H1 (cell line): ENCODE results near the gene NHSL2. TPM values are rescaled to one million over a fixed set of nuclear protein-coding genes. Genes with fewer than 3 reads are reported as not detected.

Experiments
- CTCF ChIA-PET: fragments of 300-600 bp; sonication (Branson Sonifier 250); formaldehyde crosslinking; loops from one replicate; lab custom pipeline; 2021; ENCODE audit not compliant: partially characterized antibody; lab: Charles Lee
- POLR2A ChIA-PET: fragments of 300-600 bp; sonication (Branson Sonifier 250); formaldehyde crosslinking; loops from one replicate; lab custom pipeline; 2021; ENCODE audit warnings: inconsistent platforms; ENCODE audit not compliant: partially characterized antibody; lab: Charles Lee
- DNase-seq, 2 experiments: peaks; one replicate each; pipeline versions ENCODE4 v3.0.0 to v3.0.0-alpha.2; 2010 to 2022; ENCODE audit warnings: low spot score in 2 of 2, low read depth in 1 of 2, mixed read lengths in 1 of 2
- FAIRE-seq: peaks from 2 replicates; lab custom pipeline; 2011; peaks lifted over from hg19 to GRCh38; lab: Jason Lieb, UNC
- H2AFZ ChIP-seq: 2 replicates; pipeline ENCODE4 v1.8.1; 2012; ENCODE audit warnings: low read length, inconsistent platforms
- H2AK5ac ChIP-seq: 2 replicates; pipeline ENCODE4 v1.6.1; 2013; ENCODE audit warnings: low read depth, low read length
- H2BK120ac ChIP-seq: replicated peaks from 2 replicates; pipeline ENCODE3; 2013; ENCODE audit warnings: low read depth, low read length, inconsistent platforms
- H2BK12ac ChIP-seq: 2 replicates; pipeline ENCODE4 v1.6.1; 2013; ENCODE audit warnings: low read depth, low read length
- H2BK15ac ChIP-seq: 2 replicates; pipeline ENCODE4 v1.6.1; 2013; ENCODE audit warnings: low read length
- H2BK20ac ChIP-seq: 2 replicates; pipeline ENCODE4 v1.6.1; 2013; ENCODE audit warnings: low read length
- H2BK5ac ChIP-seq: 2 replicates; pipeline ENCODE4 v1.6.1; 2013; ENCODE audit warnings: low read depth, low read length
- H3K14ac ChIP-seq: 2 replicates; pipeline ENCODE4 v1.6.1; 2013; ENCODE audit warnings: inconsistent platforms; ENCODE audit not compliant: insufficient read length
- H3K18ac ChIP-seq: 2 replicates; pipeline ENCODE4 v1.6.1; 2013; ENCODE audit warnings: low read length; ENCODE audit errors: extremely low read depth
- H3K23ac ChIP-seq: 2 replicates; pipeline ENCODE4 v1.6.1; 2013; ENCODE audit warnings: inconsistent platforms; ENCODE audit not compliant: insufficient read length
- H3K23me2 ChIP-seq: 2 replicates; pipeline ENCODE4 v1.6.1; 2013; ENCODE audit warnings: low read depth, low read length
- H3K27ac ChIP-seq: 2 replicates; pipeline ENCODE4 v1.6.1; 2011; ENCODE audit warnings: low read depth, low read length, inconsistent platforms
- H3K27me3 ChIP-seq, 4 experiments: replicated peaks in 1 of 4; 1 replicate in 1 of 4; 2 replicates in 3 of 4; pipeline versions ENCODE4 v1.6.1 to v1.8.1; 2011 to 2013; ENCODE audit warnings: low read length in 3 of 4, mild to moderate bottlenecking in 3 of 4, inconsistent platforms in 2 of 4, mixed read lengths in 2 of 4, moderate library complexity in 1 of 4; ENCODE audit not compliant: control insufficient read depth in 3 of 4, insufficient read depth in 3 of 4; ENCODE audit errors: extremely low read depth in 1 of 4
- H3K36me3 ChIP-seq, 4 experiments: 2 replicates each; pipeline versions ENCODE4 v1.6.1 to v1.8.1; 2011 to 2013; ENCODE audit warnings: mild to moderate bottlenecking in 4 of 4, low read length in 3 of 4, moderate library complexity in 2 of 4, control low read depth in 1 of 4, inconsistent platforms in 1 of 4; ENCODE audit not compliant: insufficient read depth in 4 of 4, control insufficient read depth in 2 of 4
- H3K4ac ChIP-seq: replicated peaks from 2 replicates; pipeline ENCODE3; 2013; ENCODE audit warnings: low read length, low read depth, mixed read lengths, inconsistent platforms; ENCODE audit not compliant: insufficient read length
- H3K4me1 ChIP-seq, 4 experiments: replicated peaks in 1 of 4; 1 replicate in 1 of 4; 2 replicates in 3 of 4; pipeline versions ENCODE4 v1.6.1 to v1.8.1; 2011 to 2013; ENCODE audit warnings: low read length in 3 of 4, inconsistent platforms in 2 of 4, mixed read lengths in 1 of 4; ENCODE audit not compliant: insufficient read depth in 4 of 4, control insufficient read depth in 3 of 4
- H3K4me2 ChIP-seq, 2 experiments: 2 replicates each; pipeline versions ENCODE4 v1.6.1 to v1.8.1; 2011 to 2013; ENCODE audit warnings: low read depth in 2 of 2, low read length in 2 of 2, control low read depth in 1 of 2, inconsistent platforms in 1 of 2, mild to moderate bottlenecking in 1 of 2; ENCODE audit not compliant: insufficient read depth in 1 of 2
- H3K4me3 ChIP-seq, 4 experiments: fragments of 200-600, 300-600 bp in 1 of 4; sonication (generic), shearing (Covaris generic), sonication (Bioruptor Twin) in 1 of 4; 2 replicates each; pipeline versions ENCODE4 v1.5.1 to v1.8.1; 2011 to 2016; ENCODE audit warnings: low read length in 4 of 4, low read depth in 3 of 4, control low read depth in 2 of 4, inconsistent platforms in 2 of 4, mild to moderate bottlenecking in 2 of 4, mixed read lengths in 1 of 4, moderate library complexity in 1 of 4; ENCODE audit not compliant: insufficient read depth in 2 of 4; ENCODE audit errors: extremely low read depth in 1 of 4
- H3K56ac ChIP-seq: replicated peaks from 2 replicates; pipeline ENCODE3; 2013; ENCODE audit warnings: low read depth, mild to moderate bottlenecking, mixed read lengths, low read length, inconsistent platforms; ENCODE audit not compliant: insufficient read length
- H3K79me1 ChIP-seq: 2 replicates; pipeline ENCODE4 v1.6.1; 2013; ENCODE audit warnings: low read depth, low read length, control low read depth
- H3K79me2 ChIP-seq, 2 experiments: 2 replicates each; pipeline versions ENCODE4 v1.6.1 to v1.8.1; 2012 to 2013; ENCODE audit warnings: low read length in 2 of 2, mild to moderate bottlenecking in 2 of 2, inconsistent platforms in 1 of 2; ENCODE audit not compliant: insufficient read depth in 2 of 2, control insufficient read depth in 1 of 2
- H3K9ac ChIP-seq, 4 experiments: replicated peaks in 1 of 4; 1 replicate in 1 of 4; 2 replicates in 3 of 4; pipeline versions ENCODE4 v1.6.1 to v1.8.1; 2011 to 2013; ENCODE audit warnings: low read depth in 3 of 4, low read length in 3 of 4, control low read depth in 2 of 4, mild to moderate bottlenecking in 2 of 4, moderate library complexity in 2 of 4, inconsistent platforms in 1 of 4; ENCODE audit errors: extremely low read depth in 1 of 4
- H3K9me3 ChIP-seq, 2 experiments: 2 replicates each; pipeline versions ENCODE4 v1.6.1 to v1.8.1; 2012 to 2013; ENCODE audit warnings: mild to moderate bottlenecking in 2 of 2, moderate library complexity in 2 of 2, control low read depth in 1 of 2, inconsistent platforms in 1 of 2, low read depth in 1 of 2, low read length in 1 of 2, mixed read lengths in 1 of 2; ENCODE audit not compliant: insufficient read depth in 2 of 2
- H4K20me1 ChIP-seq, 2 experiments: replicated peaks in 1 of 2; 2 replicates each; pipeline versions ENCODE3 to v1.8.1; 2011 to 2013; ENCODE audit warnings: inconsistent platforms in 2 of 2, low read length in 2 of 2, mild to moderate bottlenecking in 1 of 2; ENCODE audit not compliant: insufficient read depth in 2 of 2, control insufficient read depth in 1 of 2
- H4K5ac ChIP-seq: 2 replicates; pipeline ENCODE4 v1.6.1; 2013; ENCODE audit warnings: low read length, low read depth, mixed read lengths, inconsistent platforms; ENCODE audit not compliant: insufficient read length
- H4K8ac ChIP-seq: 2 replicates; pipeline ENCODE4 v1.8.0; 2013; ENCODE audit warnings: mild to moderate bottlenecking, moderate library complexity, low read length, inconsistent platforms; ENCODE audit not compliant: insufficient read depth; ENCODE audit errors: extremely low read depth
- H4K91ac ChIP-seq: replicated peaks from 2 replicates; pipeline ENCODE3; 2013; ENCODE audit warnings: low read length, mixed read lengths, inconsistent platforms; ENCODE audit not compliant: insufficient read length
- ATF3 ChIP-seq: IDR thresholded peaks from 2 replicates; pipeline ENCODE4 v1.6.1; 2011; ENCODE audit warnings: low read depth, mild to moderate bottlenecking, low read length; ENCODE audit not compliant: insufficient read depth
- CBX8 ChIP-seq: fragments of 300-800, 300-1000 bp; sonication (generic); IDR thresholded peaks from 2 replicates; pipeline ENCODE4 v1.7.1; 2016; ENCODE audit warnings: low read depth, low read length, borderline replicate concordance
- GABPA ChIP-seq: IDR thresholded peaks from 2 replicates; pipeline ENCODE4 v1.6.1; 2011; ENCODE audit warnings: mild to moderate bottlenecking, low read length, moderate library complexity, borderline replicate concordance; ENCODE audit not compliant: insufficient read depth
- KDM4A ChIP-seq: IDR thresholded peaks from one replicate; pipeline ENCODE4 v1.7.1; 2012; ENCODE audit warnings: low read depth, mild to moderate bottlenecking, moderate library complexity, low read length, inconsistent platforms; ENCODE audit not compliant: severe bottlenecking
- KDM5A ChIP-seq: fragments of 200-600 bp; IDR thresholded peaks from 2 replicates; pipeline ENCODE4 v1.7.1; 2012; ENCODE audit warnings: mild to moderate bottlenecking, low read length, inconsistent platforms, mixed read lengths
- MAX ChIP-seq: IDR thresholded peaks from 2 replicates; pipeline ENCODE4 v1.6.1; 2012; ENCODE audit warnings: inconsistent platforms
- NANOG ChIP-seq: IDR thresholded peaks from 2 replicates; pipeline ENCODE4 v1.6.1; 2011; ENCODE audit warnings: low read length, low read depth, mild to moderate bottlenecking, inconsistent platforms; ENCODE audit not compliant: insufficient read depth, poor library complexity, severe bottlenecking
- NRF1 ChIP-seq: IDR thresholded peaks from 2 replicates; pipeline ENCODE4 v1.6.1; 2011; ENCODE audit warnings: mild to moderate bottlenecking, low read depth, low read length, improper control_type of control experiment
- POLR2A ChIP-seq, 2 experiments: IDR thresholded peaks; 1 replicate in 1 of 2; 2 replicates in 1 of 2; pipeline ENCODE4 v1.6.1; 2011; ENCODE audit warnings: low read depth in 2 of 2, low read length in 2 of 2, mild to moderate bottlenecking in 2 of 2; ENCODE audit errors: control extremely low read depth in 1 of 2
- RFX5 ChIP-seq: IDR thresholded peaks from 2 replicates; pipeline ENCODE4 v1.6.1; 2011; ENCODE audit warnings: low read depth, low read length, improper control_type of control experiment, borderline replicate concordance
- RXRA ChIP-seq: IDR thresholded peaks from 2 replicates; pipeline ENCODE4 v1.6.1; 2011; ENCODE audit warnings: low read depth, mild to moderate bottlenecking, low read length, moderate library complexity; ENCODE audit not compliant: insufficient read depth
- WGBS, 2 experiments: shearing (Covaris generic) in 1 of 2; methylation state at CpG; one replicate each; pipeline versions ENCODE4 v1.1.6 to v1.1.7; 2013 to 2015; ENCODE audit warnings: low lambda C conversion rate in 2 of 2, mixed read lengths in 2 of 2, inconsistent platforms in 1 of 2, low coverage in 1 of 2, missing lambda C conversion rate in 1 of 2; ENCODE audit not compliant: insufficient replicate concordance in 2 of 2, insufficient coverage in 1 of 2, insufficient read length in 1 of 2; ENCODE audit errors: extremely low coverage in 1 of 2, missing lambda C conversion rate in 1 of 2; 5-methylcytosine and 5-hydroxymethylcytosine counted together
- polyA plus RNA-seq, 7 experiments: library from polyadenylated mRNA; depleted of rRNA in 3 of 7; stranded (reverse) in 5 of 7; unstranded in 2 of 7; fragments of >200 nt in 5 of 7; fragments of 200-250 nt in 2 of 7; gene quantifications; 1 replicate in 5 of 7; 2 replicates in 1 of 7; 4 replicates in 1 of 7; pipeline versions ENCODE4 v1.2.1 to v1.2.3, GENCODE V29; 2011 to 2013; ENCODE audit warnings: missing spikeins in 2 of 7, mixed read lengths in 2 of 7
- total RNA-seq: library from RNA; stranded (reverse); fragmentation: NEBNext Ultra II Directional; extraction: Animal tissue kit (Norgen Biotek cat#: 25700); gene quantifications from 2 replicates; pipeline ENCODE4 v1.2.1, GENCODE V29; 2021

NHSL2 gene
- total and polyA plus RNA-seq, 2 of the 8 experiments (the other 6 are each of a cell fraction or from before 2014, with no cell fraction given) = 3.7 to 7.2 TPM

- Histone ChIP-seq H2AFZ (no peak overlapping the region), H3K79me1 (no peaks in the 10 kb centered on the region; the same call in 1 of the 2 replicates), H3K23ac (no peak overlapping the region), H3K36me3 (no peaks in the 10 kb centered on the region), H3K4me1 (peaks cover 0 to 7% (median 3%) of the 10 kb centered on the region in 4 experiments; a peak in 4 of 7 replicates), H3K56ac (no peak overlapping the region), H2BK15ac (no peak overlapping the region), H4K8ac (no peak overlapping the region), H3K79me2 (peaks cover 0 to 19% of the 10 kb centered on the region in 2 experiments; a peak in 2 of 4 replicates), H2AK5ac (no peak overlapping the region), H3K23me2 (no peaks in the 10 kb centered on the region), H3K27me3 (no peaks in the 10 kb centered on the region), H3K4ac (no peak overlapping the region), H4K5ac (no peak overlapping the region), H4K20me1 (peaks cover 0 to 2% of the 10 kb centered on the region in 2 experiments), H4K91ac (no peak overlapping the region), H3K9ac (no peak overlapping the region), H3K9me3 (no peaks in the 10 kb centered on the region), H3K18ac (no peak overlapping the region), H3K14ac (no peak overlapping the region), H2BK5ac (no peak overlapping the region), H2BK120ac (no peak overlapping the region), H3K27ac (no peak overlapping the region), H3K4me2 (no peak overlapping the region), H2BK12ac (no peak overlapping the region), H3K4me3 (no peak overlapping the region), H2BK20ac (no peak overlapping the region)
- WGBS, 2 experiments = 93% methylated on average over 4 of the region's 8 CpGs; no CpG with 5 or more reads in 1 of the 2 experiments
- ChIA-PET POLR2A (interaction anchor here (1.2 to 1.5 kb wide), 2 partner anchors 10 to 11 kb away, joined by 3 read pairs; no protein-coding TSS in a partner anchor), CTCF (interaction anchor here (1.3 to 1.4 kb wide), 2 partner anchors 13 to 36 kb away, joined by 3 to 6 read pairs; no protein-coding TSS in a partner anchor)
- TF ChIP-seq MAX (no peak), GABPA (no peak), KDM4A (no peak), RFX5 (no peak), ATF3 (no peak), NANOG (no peak), POLR2A (IDR thresholded peaks at IDR 0.05; ENCODE audit: control extremely low read depth in 1 of 2, low read depth in 2 of 2, low read length in 2 of 2) (no peak), CBX8 (no peak), RXRA (no peak), NRF1 (no peak), KDM5A (no peak)
- FAIRE-seq (no peak), DNase-seq (no peak)
Observed at GRCh38 chrX:71945237-71945805, 34.7 kb downstream of the NHSL2 start.
